Osteoblast (primary cell): ENCODE results near the gene DCTN2. TPM values are rescaled to one million over a fixed set of nuclear protein-coding genes. Genes with fewer than 3 reads are reported as not detected.
A peak's percentile ranks its signal among the peaks of the same experiment; 100 is the strongest.

ENCODE experiments used
- DNase-seq: peaks from one replicate; pipeline ENCODE4 v3.0.0; 2011; ENCODE audit warnings: low spot score, mixed read lengths; ENCODE audit not compliant: insufficient read length; ENCODE audit errors: missing footprints
- H2AFZ ChIP-seq: 2 replicates; pipeline ENCODE4 v1.6.0; 2011; ENCODE audit warnings: mild to moderate bottlenecking, low read length
- H3K27ac ChIP-seq: 2 replicates; pipeline ENCODE4 v1.5.1; 2011; ENCODE audit warnings: mild to moderate bottlenecking, low read depth, low read length, moderate library complexity
- H3K27me3 ChIP-seq: 2 replicates; pipeline ENCODE4 v1.6.0; 2012; ENCODE audit warnings: mild to moderate bottlenecking, control low read depth, inconsistent platforms, low read length, moderate library complexity; ENCODE audit not compliant: insufficient read depth
- H3K36me3 ChIP-seq: 2 replicates; pipeline ENCODE4 v1.5.1; 2011; ENCODE audit warnings: mild to moderate bottlenecking, low read length, control low read depth, moderate library complexity; ENCODE audit not compliant: insufficient read depth
- H3K4me1 ChIP-seq: 2 replicates; pipeline ENCODE4 v1.5.1; 2011; ENCODE audit warnings: mild to moderate bottlenecking, low read length, control low read depth, moderate library complexity; ENCODE audit not compliant: insufficient read depth
- H3K4me2 ChIP-seq: 2 replicates; pipeline ENCODE4 v1.6.0; 2011; ENCODE audit warnings: mild to moderate bottlenecking, low read length; ENCODE audit not compliant: insufficient read depth
- H3K4me3 ChIP-seq: fragments of 200-600 bp; sonication (generic); 3 replicates; pipeline ENCODE4 v1.5.1; 2012; ENCODE audit warnings: mild to moderate bottlenecking, low read length, inconsistent platforms; ENCODE audit not compliant: insufficient read depth
- H3K79me2 ChIP-seq: 2 replicates; pipeline ENCODE4 v1.6.0; 2012; ENCODE audit warnings: mild to moderate bottlenecking, low read length, control low read depth, inconsistent platforms; ENCODE audit not compliant: insufficient read depth
- H3K9me3 ChIP-seq: 2 replicates; pipeline ENCODE4 v1.5.1; 2011; ENCODE audit warnings: low read depth, low read length, control low read depth
- H4K20me1 ChIP-seq: 2 replicates; pipeline ENCODE4 v1.6.0; 2012; ENCODE audit warnings: mild to moderate bottlenecking, low read length, control low read depth; ENCODE audit not compliant: insufficient read depth
- total RNA-seq: library from RNA; depleted of rRNA; stranded (reverse); fragments of >200 nt; gene quantifications from 2 replicates; pipeline ENCODE4 v1.2.3, GENCODE V29; 2012
- TF ChIP-seq, protein P1 (sequence below): IDR thresholded peaks from 2 replicates; pipeline ENCODE4 v1.5.1; 2011; ENCODE audit warnings: mild to moderate bottlenecking, low read depth, low read length, moderate library complexity; ENCODE audit errors: extremely low read depth

Gene DCTN2
- total RNA-seq, 1 donor = 123 TPM

GRCh38 chr12:57524814-57525614 is 22.0 kb downstream of the DCTN2 start:
- TF ChIP-seq, protein P1, sequence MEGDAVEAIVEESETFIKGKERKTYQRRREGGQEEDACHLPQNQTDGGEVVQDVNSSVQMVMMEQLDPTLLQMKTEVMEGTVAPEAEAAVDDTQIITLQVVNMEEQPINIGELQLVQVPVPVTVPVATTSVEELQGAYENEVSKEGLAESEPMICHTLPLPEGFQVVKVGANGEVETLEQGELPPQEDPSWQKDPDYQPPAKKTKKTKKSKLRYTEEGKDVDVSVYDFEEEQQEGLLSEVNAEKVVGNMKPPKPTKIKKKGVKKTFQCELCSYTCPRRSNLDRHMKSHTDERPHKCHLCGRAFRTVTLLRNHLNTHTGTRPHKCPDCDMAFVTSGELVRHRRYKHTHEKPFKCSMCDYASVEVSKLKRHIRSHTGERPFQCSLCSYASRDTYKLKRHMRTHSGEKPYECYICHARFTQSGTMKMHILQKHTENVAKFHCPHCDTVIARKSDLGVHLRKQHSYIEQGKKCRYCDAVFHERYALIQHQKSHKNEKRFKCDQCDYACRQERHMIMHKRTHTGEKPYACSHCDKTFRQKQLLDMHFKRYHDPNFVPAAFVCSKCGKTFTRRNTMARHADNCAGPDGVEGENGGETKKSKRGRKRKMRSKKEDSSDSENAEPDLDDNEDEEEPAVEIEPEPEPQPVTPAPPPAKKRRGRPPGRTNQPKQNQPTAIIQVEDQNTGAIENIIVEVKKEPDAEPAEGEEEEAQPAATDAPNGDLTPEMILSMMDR = no peak
- peak overlapping the region; percentile 77 for H3K4me3 ChIP-seq
- no peak overlapping the region for H3K27ac ChIP-seq
- no peaks in the 10 kb centered on the region for H3K9me3 ChIP-seq
- peaks cover 34% of the 10 kb centered on the region for H4K20me1 ChIP-seq
- peak overlapping the region; percentile 96 for H3K4me2 ChIP-seq
- H3K36me3 ChIP-seq = peaks cover 43% of the 10 kb centered on the region
- H3K27me3 ChIP-seq = no peaks in the 10 kb centered on the region
- peaks cover 30% of the 10 kb centered on the region for H3K4me1 ChIP-seq
- H2AFZ ChIP-seq = no peak overlapping the region
- H3K79me2 ChIP-seq = peaks cover 47% of the 10 kb centered on the region
- DNase-seq = peak; percentile 84

DNA sequence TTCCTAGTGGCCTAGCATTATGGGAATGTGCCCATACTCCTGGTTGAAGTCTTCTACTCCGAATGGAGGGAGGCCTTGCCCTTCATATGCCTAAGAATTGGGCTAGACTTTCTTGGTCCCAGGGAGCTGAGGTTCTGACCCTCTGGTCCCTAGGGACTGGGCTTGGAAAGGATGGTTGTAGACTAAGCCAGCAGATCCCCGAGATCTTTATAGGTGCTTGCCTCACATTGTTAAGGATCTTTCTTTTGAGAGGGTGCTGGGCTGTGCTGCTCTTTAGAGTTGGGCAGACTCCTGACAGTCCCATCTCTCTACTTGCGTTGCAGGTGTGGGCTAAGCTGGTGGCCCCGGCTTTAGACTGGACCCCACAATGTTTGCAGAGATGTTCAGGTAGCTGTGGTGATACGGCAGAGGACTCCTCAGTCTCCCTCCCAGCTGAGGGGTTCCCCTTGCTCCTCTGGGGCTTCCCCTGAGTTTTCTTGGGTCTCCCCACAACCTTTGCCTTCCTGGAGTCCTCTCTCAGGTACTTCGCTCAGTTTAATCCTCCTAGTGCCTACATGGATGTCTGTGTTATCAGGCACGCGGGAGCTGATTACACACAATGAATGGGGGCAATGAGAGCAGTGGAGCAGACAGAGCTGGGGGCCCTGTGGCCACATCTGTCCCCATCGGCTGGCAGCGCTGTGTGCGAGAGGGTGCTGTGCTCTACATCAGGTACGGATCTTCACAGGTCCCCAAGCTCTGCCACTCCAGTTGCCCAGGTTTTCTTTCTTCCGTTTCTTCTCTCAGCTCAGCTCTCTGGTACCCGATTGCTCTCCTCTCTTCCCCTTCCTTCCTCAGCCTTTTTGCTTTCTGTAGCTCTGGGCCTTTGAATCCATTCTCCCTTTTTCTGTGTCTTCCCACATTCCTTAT is 23.0 kb downstream of the DCTN2 start:
- Histone ChIP-seq H3K4me3 (peak overlapping the region; percentile 77), H3K27me3 (no peaks in the 10 kb centered on the region), H3K36me3 (peaks cover 38% of the 10 kb centered on the region), H3K4me1 (peaks cover 35% of the 10 kb centered on the region), H4K20me1 (peaks cover 41% of the 10 kb centered on the region), H3K27ac (peak overlapping the region; percentile 75), H3K9me3 (no peaks in the 10 kb centered on the region), H3K4me2 (peak overlapping the region; percentile 96), H2AFZ (no peak overlapping the region), H3K79me2 (peaks cover 58% of the 10 kb centered on the region)
- DNase-seq = peak; percentile 91
- TF ChIP-seq, protein P1 = no peak

DNA sequence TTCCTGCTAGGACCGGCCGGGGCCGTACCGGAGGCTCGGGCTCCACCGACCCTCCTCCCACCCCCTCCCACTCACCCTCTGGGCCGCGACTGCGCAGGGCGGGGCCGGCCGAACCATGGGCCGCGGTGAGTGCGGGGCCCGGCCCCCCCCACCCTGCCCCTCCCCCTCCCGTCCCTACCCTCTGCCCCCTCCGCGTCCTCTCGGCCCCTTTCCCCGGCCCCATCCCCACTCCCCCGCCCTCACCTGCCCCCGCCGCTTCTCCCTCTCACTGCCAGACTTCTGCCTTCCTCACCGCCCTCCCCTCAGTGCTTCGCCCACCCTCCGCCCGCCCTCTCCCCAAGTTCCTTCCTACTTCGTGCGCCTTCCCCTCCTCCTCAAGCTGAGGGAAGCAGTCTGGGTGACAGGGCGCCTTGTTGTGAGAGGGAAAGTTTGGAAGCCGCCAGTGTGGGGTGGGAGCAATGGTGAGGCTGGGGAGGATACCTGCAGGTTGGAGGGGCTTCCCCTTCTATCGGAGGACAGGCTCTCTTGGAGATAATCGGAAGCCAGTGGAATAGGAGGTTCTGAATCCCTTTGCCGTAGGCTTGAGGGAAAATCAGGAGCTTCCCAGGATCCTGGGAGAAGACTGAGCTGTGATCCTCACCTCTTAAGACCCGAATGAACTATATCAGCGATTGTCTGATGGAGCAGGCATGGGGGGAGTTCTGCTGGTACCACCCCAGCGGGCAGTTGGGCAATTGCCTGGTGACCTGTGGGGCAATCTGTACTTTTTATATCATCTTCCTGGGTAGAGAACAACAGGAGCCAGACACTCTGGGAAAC is 23.9 kb downstream of the DCTN2 start:
- peak; percentile 90 for DNase-seq
- Histone ChIP-seq H3K4me3 (peak overlapping the region; percentile 77), H3K4me2 (peak overlapping the region; percentile 96), H3K27ac (peak overlapping the region; percentile 75), H2AFZ (peak overlapping the region; percentile 14), H3K36me3 (peaks cover 37% of the 10 kb centered on the region), H3K79me2 (peaks cover 66% of the 10 kb centered on the region), H3K4me1 (peaks cover 43% of the 10 kb centered on the region), H3K9me3 (no peaks in the 10 kb centered on the region), H3K27me3 (no peaks in the 10 kb centered on the region), H4K20me1 (peaks cover 47% of the 10 kb centered on the region)
- TF ChIP-seq, protein P1 = no peak
